Adrenal gland (tissue), 5 donors: Measurements from ENCODE around the gene PRKD1.
"Not testable (repeated sequence)": the region's sequence is repeated elsewhere in the genome, so short reads cannot be mapped to it uniquely, and the experiment has no call there.

Experiments used
- POLR2A ChIP-seq, 2 donors: fragments of 450-650 bp; IDR thresholded peaks; one replicate each; pipeline ENCODE4 v1.6.1; 2017; ENCODE audit warnings: antibody characterized with exemption in 2 of 2, mild to moderate bottlenecking in 2 of 2, moderate library complexity in 1 of 2
- TF ChIP-seq, protein P1 (sequence below), 6 experiments: fragments of 450-650 bp in 4 of 6; fragments of 200-600 bp in 2 of 6; sonication (generic) in 1 of 6; IDR thresholded peaks; 1 replicate in 5 of 6; 2 replicates in 1 of 6; pipeline versions ENCODE4 v1.5.1 to v1.8.0; 2016 to 2021; ENCODE audit warnings: antibody characterized with exemption in 6 of 6, mild to moderate bottlenecking in 2 of 6, moderate library complexity in 1 of 6
- donor health status: DM: no; HTN: no; CAD: no.

DNA sequence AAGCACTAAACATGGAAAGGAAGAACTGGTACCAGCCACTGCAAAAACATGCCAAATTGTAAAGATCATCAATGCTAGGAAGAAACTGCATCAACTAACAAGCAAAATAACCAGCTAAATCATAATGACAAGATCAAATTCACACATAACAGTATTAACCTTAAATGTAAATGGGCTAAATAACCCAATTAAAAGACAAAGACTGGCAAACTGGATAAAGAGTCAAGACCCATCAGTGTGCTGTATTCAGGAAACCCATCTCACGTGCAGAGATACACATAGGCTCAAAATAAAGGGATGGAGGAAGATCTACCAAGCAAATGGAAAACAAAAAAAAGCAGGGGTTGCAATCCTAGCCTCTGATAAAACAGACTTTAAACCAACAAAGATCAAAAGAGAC lies 150.5 kb downstream of the PRKD1 start:
- TF ChIP-seq, protein P1, sequence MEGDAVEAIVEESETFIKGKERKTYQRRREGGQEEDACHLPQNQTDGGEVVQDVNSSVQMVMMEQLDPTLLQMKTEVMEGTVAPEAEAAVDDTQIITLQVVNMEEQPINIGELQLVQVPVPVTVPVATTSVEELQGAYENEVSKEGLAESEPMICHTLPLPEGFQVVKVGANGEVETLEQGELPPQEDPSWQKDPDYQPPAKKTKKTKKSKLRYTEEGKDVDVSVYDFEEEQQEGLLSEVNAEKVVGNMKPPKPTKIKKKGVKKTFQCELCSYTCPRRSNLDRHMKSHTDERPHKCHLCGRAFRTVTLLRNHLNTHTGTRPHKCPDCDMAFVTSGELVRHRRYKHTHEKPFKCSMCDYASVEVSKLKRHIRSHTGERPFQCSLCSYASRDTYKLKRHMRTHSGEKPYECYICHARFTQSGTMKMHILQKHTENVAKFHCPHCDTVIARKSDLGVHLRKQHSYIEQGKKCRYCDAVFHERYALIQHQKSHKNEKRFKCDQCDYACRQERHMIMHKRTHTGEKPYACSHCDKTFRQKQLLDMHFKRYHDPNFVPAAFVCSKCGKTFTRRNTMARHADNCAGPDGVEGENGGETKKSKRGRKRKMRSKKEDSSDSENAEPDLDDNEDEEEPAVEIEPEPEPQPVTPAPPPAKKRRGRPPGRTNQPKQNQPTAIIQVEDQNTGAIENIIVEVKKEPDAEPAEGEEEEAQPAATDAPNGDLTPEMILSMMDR (IDR thresholded peaks at IDR 0.05), result not testable (repeated sequence)
- not testable (repeated sequence) for TF ChIP-seq POLR2A (IDR thresholded peaks at IDR 0.05)
